BJ (cell line): ENCODE measurements around the gene EPB41. TPM values are rescaled to one million over a fixed set of nuclear protein-coding genes. Genes with fewer than 3 reads are reported as not detected.
A peak's percentile ranks its signal among the peaks of the same experiment; 100 is the strongest.

ENCODE experiments used
- CTCF ChIA-PET: fragments of 350-600 bp; formaldehyde crosslinking; extraction: SDS; loops from one replicate; lab custom pipeline; 2021; ENCODE audit warnings: antibody characterized with exemption, inconsistent platforms; lab: Yijun Ruan, JAX
- POLR2A ChIA-PET: fragments of 300-600 bp; sonication (Branson Sonifier 250); formaldehyde crosslinking; extraction: SDS; loops from one replicate; lab custom pipeline; 2021; ENCODE audit warnings: antibody characterized with exemption; lab: Charles Lee
- DNase-seq: peaks from one replicate; pipeline ENCODE4 v3.0.0-alpha.2; 2011; ENCODE audit warnings: low read depth
- H3K27me3 ChIP-seq: 2 replicates; pipeline ENCODE4 v1.6.0; 2011; ENCODE audit warnings: low read length; ENCODE audit not compliant: control insufficient read depth, insufficient read depth
- H3K36me3 ChIP-seq: 2 replicates; pipeline ENCODE4 v1.5.1; 2011; ENCODE audit warnings: low read length; ENCODE audit not compliant: control insufficient read depth, insufficient read depth
- H3K4me3 ChIP-seq: 2 replicates; pipeline ENCODE4 v1.5.1; 2011; ENCODE audit warnings: low read depth, mild to moderate bottlenecking, control low read depth, low read length
- polyA plus RNA-seq: library from polyadenylated mRNA; depleted of rRNA; stranded (reverse); fragments of >200 nt; gene quantifications from 2 replicates; pipeline ENCODE4 v1.2.3, GENCODE V29; 2011
- TF ChIP-seq, protein P1 (sequence below): IDR thresholded peaks from 2 replicates; pipeline ENCODE4 v1.5.1; 2011; ENCODE audit warnings: low read depth, mild to moderate bottlenecking, control low read depth, inconsistent platforms, low read length, moderate library complexity; ENCODE audit not compliant: insufficient read depth

The EPB41 gene
- polyA plus RNA-seq, 1 experiment, result 7.5 TPM

DNA sequence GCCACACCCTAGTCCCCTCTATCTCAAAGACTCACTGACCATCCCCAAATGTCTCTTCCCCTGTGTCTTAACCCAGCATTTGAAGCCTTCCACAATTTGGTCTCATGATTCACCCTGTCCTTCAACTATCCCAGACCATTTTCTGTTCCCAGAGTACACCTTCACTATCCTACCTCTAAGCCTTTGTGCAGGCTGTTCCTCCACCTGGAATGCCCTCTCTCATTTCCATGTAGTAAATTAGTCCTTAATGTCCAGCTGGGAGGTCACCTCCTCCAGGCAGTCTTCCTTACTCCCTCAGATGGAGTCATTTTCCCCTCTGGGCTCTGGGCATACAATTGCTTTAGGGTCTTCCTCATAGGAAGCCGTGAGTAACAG, 31.1 kb upstream of the EPB41 start:
- H3K36me3 ChIP-seq, result no peaks in the 10 kb centered on the region
- no peak overlapping the region for H3K4me3 ChIP-seq
- DNase-seq, result no peak
- ChIA-PET CTCF (interaction anchor here (11.0 to 11.1 kb wide), 2 partner anchors 153 to 318 kb away, joined by 203 to 369 read pairs; no protein-coding TSS in a partner anchor), POLR2A (no interaction called here)
- TF ChIP-seq, protein P1, sequence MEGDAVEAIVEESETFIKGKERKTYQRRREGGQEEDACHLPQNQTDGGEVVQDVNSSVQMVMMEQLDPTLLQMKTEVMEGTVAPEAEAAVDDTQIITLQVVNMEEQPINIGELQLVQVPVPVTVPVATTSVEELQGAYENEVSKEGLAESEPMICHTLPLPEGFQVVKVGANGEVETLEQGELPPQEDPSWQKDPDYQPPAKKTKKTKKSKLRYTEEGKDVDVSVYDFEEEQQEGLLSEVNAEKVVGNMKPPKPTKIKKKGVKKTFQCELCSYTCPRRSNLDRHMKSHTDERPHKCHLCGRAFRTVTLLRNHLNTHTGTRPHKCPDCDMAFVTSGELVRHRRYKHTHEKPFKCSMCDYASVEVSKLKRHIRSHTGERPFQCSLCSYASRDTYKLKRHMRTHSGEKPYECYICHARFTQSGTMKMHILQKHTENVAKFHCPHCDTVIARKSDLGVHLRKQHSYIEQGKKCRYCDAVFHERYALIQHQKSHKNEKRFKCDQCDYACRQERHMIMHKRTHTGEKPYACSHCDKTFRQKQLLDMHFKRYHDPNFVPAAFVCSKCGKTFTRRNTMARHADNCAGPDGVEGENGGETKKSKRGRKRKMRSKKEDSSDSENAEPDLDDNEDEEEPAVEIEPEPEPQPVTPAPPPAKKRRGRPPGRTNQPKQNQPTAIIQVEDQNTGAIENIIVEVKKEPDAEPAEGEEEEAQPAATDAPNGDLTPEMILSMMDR, result no peak
- no peaks in the 10 kb centered on the region for H3K27me3 ChIP-seq

DNA sequence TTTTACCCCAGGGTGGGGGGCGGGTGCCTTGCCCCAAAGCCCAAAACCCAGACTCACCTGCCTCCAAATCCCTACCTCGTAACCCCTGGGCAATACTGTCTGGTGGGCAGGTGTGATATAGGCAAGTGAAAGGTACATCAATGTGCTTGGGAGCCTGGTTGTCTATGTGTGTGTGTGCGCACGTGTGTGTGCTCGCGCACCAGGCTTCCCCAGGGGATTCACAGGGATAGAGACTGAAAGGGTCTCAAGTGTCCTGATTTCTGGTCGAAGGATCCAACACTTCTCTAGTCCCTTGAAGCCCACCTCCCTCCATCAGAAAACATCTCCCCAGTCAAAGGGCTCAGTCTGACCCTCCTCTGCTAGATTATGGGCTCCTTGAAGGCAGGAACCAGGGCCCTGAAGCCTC, 28.9 kb upstream of the EPB41 start:
- no peak overlapping the region for H3K4me3 ChIP-seq
- CTCF ChIA-PET, result interaction anchor here (0.6 to 11.1 kb wide), 12 partner anchors 8 to 1022 kb away, joined by 3 to 369 read pairs (median 3); partner anchors contain the start of gene SRSF4
- TF ChIP-seq, protein P1, result no peak

GRCh38 chr1:28885977-28886730, 28.2 kb upstream of the EPB41 start:
- POLR2A ChIA-PET, result no interaction called here
- TF ChIP-seq, protein P1, result no peak
- Histone ChIP-seq H3K4me3 (no peak overlapping the region), H3K36me3 (no peaks in the 10 kb centered on the region), H3K27me3 (no peaks in the 10 kb centered on the region)
- CTCF ChIA-PET, result interaction anchor here (0.8 to 1.2 kb wide), 3 partner anchors 9 to 147 kb away, joined by 3 to 4 read pairs (median 3); no protein-coding TSS in a partner anchor
- DNase-seq, result no peak

More for the DNA sequence above, 28.9 kb upstream of the EPB41 start:
- no peak for DNase-seq
- POLR2A ChIA-PET, result interaction anchor here (0.6 kb wide), 3 partner anchors 242 to 1216 kb away, joined by 4 to 11 read pairs (median 9); partner anchors contain the start of gene TAF12
- H3K36me3 ChIP-seq, result no peaks in the 10 kb centered on the region
- no peaks in the 10 kb centered on the region for H3K27me3 ChIP-seq

DNA sequence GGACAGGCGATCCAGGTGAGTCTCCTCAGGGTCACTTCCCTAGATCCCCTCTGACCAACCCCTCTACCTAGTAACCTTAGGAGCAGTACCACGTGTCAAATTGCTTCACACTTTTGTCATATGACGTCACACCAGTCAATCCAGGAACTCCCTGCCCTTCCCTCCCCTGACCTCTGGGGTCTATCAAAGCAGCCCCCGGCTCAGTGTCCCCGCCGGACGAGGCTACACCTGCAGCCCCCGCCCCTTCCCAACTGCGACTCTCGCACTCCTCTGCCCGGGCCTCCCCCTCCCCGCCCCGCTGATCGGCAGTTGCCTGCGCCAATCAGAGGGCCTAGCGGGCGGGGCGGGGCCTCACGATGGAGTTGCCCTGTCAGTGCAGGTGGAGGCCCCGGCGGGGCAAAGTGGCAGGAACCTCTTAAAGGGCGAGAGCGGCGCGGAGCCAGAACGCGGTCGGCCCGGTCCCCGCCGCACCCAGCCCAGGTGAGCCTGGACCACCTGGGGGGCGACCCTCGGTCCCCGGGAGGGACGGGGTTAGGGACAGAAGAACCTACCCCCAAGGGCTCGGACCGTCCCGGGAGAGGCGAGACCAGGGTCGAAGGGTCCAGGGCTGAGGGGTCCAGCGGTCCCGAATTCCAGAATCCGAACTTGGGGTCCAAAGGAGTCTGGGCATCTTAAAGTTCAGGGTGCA, 27.5 kb upstream of the EPB41 start:
- TF ChIP-seq, protein P1, result no peak
- peak overlapping the region; percentile 82 for H3K4me3 ChIP-seq
- no peak for DNase-seq
- POLR2A ChIA-PET, result no interaction called here
- no peaks in the 10 kb centered on the region for H3K27me3 ChIP-seq
- CTCF ChIA-PET, result interaction anchor here (0.8 to 14.8 kb wide), 6 partner anchors 10 to 316 kb away, joined by 3 to 152 read pairs (median 4); no protein-coding TSS in a partner anchor
- no peaks in the 10 kb centered on the region for H3K36me3 ChIP-seq

- POLR2A ChIA-PET, result interaction anchor here (0.6 to 0.7 kb wide), 2 partner anchors 72 to 245 kb away, joined by 3 read pairs; partner anchors contain the start of gene TAF12
- H3K27me3 ChIP-seq, result no peaks in the 10 kb centered on the region
- TF ChIP-seq, protein P1, result no peak
- DNase-seq, result no peak
- H3K36me3 ChIP-seq, result no peaks in the 10 kb centered on the region
- H3K4me3 ChIP-seq, result peak overlapping the region; percentile 82
- CTCF ChIA-PET, result interaction anchor here (0.9 to 14.8 kb wide), 6 partner anchors 10 to 316 kb away, joined by 3 to 152 read pairs (median 5); no protein-coding TSS in a partner anchor
Observed at GRCh38 chr1:28887419-28887834, 26.9 kb upstream of the EPB41 start.
